Vagina (tissue), 2 donors: Measurements from ENCODE around the gene TAMALIN. TPM values are rescaled to one million over a fixed set of nuclear protein-coding genes. Genes with fewer than 3 reads are reported as not detected.

ENCODE experiments used
- DNase-seq, 2 donors: peaks; one replicate each; pipeline ENCODE4 v3.0.0-alpha.2; 2017; ENCODE audit errors: extremely low spot score in 2 of 2
- H3K27ac ChIP-seq: fragments of 200-600 bp; sonication (generic); one replicate; pipeline ENCODE4 v1.5.1; 2019
- H3K27me3 ChIP-seq: fragments of 200-600 bp; sonication (generic); one replicate; pipeline ENCODE4 v1.5.1; 2019
- H3K36me3 ChIP-seq, 2 donors: fragments of 200-600 bp; sonication (generic); one replicate each; pipeline ENCODE4 v1.5.1; 2017 to 2019
- H3K4me1 ChIP-seq: fragments of 200-600 bp; sonication (generic); one replicate; pipeline ENCODE4 v1.5.1; 2019
- H3K4me3 ChIP-seq, 2 donors: fragments of 200-600 bp; sonication (generic); 1 replicate in 1 of 2; 2 replicates in 1 of 2; pipeline ENCODE4 v1.5.1; 2016 to 2019
- H3K9me3 ChIP-seq: fragments of 200-600 bp; sonication (generic); one replicate; pipeline ENCODE4 v1.5.1; 2019
- POLR2A ChIP-seq, 2 donors: fragments of 450-650 bp; IDR thresholded peaks; one replicate each; pipeline ENCODE4 v1.6.1; 2017; ENCODE audit warnings: antibody characterized with exemption in 2 of 2, mild to moderate bottlenecking in 2 of 2, moderate library complexity in 2 of 2
- POLR2AphosphoS5 ChIP-seq, 2 donors: sonication (generic); formaldehyde crosslinking; IDR thresholded peaks; one replicate each; pipeline ENCODE4 v1.9.0; 2017; ENCODE audit warnings: antibody characterized with exemption in 2 of 2, mild to moderate bottlenecking in 2 of 2, low read depth in 1 of 2; ENCODE audit not compliant: insufficient read depth in 1 of 2
- intact Hi-C: fragments of 100-400 bp; cut with DNase I; formaldehyde crosslinking; loops from one replicate; pipeline ENCODE4 v1.15.1; 2023
- total RNA-seq: library from RNA; depleted of rRNA; stranded (reverse); fragments of >200 nt; gene quantifications from one replicate; pipeline ENCODE4 v1.2.3, GENCODE V29; 2016
- TF ChIP-seq, protein P1 (sequence below), 3 experiments: fragments of 450-650 bp in 2 of 3; fragments of 200-600 bp in 1 of 3; sonication (generic) in 1 of 3; IDR thresholded peaks; one replicate each; pipeline ENCODE4 v1.5.1; 2017 to 2019; ENCODE audit warnings: antibody characterized with exemption in 3 of 3, mild to moderate bottlenecking in 2 of 3, moderate library complexity in 2 of 3

TAMALIN gene
- total RNA-seq, 1 donor from 2014 or later = 47.1 TPM

DNA sequence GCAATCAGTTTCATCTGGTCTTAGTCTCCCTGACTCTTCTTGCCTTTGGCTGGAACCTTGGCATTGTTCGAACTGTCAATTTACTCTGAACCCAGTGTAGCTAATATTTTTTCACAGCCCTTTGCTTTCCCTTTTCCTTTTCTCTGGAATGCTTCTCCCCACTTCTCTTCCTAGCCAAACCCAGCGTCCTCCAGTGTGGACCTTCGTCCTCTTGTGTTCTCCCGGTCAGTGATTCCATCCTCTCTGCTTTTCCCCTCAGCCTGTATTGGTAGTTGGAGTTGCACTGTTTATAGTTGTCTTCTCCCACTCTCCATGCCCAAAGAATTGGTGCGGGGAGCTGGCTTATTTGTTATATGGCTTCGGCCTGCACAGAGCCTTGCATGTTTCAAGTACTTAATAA is 45.9 kb upstream of the TAMALIN start:
- H3K27ac ChIP-seq = no peak overlapping the region
- no peaks in the 10 kb centered on the region for H3K9me3 ChIP-seq
- peaks cover 54% of the 10 kb centered on the region for H3K4me1 ChIP-seq
- TF ChIP-seq POLR2A (IDR thresholded peaks at IDR 0.05) = no peak
- no peak for TF ChIP-seq POLR2AphosphoS5 (IDR thresholded peaks at IDR 0.05; ENCODE audit: insufficient read depth in 1 of 2, low read depth in 1 of 2)
- TF ChIP-seq, protein P1, sequence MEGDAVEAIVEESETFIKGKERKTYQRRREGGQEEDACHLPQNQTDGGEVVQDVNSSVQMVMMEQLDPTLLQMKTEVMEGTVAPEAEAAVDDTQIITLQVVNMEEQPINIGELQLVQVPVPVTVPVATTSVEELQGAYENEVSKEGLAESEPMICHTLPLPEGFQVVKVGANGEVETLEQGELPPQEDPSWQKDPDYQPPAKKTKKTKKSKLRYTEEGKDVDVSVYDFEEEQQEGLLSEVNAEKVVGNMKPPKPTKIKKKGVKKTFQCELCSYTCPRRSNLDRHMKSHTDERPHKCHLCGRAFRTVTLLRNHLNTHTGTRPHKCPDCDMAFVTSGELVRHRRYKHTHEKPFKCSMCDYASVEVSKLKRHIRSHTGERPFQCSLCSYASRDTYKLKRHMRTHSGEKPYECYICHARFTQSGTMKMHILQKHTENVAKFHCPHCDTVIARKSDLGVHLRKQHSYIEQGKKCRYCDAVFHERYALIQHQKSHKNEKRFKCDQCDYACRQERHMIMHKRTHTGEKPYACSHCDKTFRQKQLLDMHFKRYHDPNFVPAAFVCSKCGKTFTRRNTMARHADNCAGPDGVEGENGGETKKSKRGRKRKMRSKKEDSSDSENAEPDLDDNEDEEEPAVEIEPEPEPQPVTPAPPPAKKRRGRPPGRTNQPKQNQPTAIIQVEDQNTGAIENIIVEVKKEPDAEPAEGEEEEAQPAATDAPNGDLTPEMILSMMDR (IDR thresholded peaks at IDR 0.05) = no peak
- H3K4me3 ChIP-seq = no peak overlapping the region
- intact Hi-C loops = no loop called here
- no peaks in the 10 kb centered on the region for H3K36me3 ChIP-seq
- no peak for DNase-seq
- no peaks in the 10 kb centered on the region for H3K27me3 ChIP-seq

DNA sequence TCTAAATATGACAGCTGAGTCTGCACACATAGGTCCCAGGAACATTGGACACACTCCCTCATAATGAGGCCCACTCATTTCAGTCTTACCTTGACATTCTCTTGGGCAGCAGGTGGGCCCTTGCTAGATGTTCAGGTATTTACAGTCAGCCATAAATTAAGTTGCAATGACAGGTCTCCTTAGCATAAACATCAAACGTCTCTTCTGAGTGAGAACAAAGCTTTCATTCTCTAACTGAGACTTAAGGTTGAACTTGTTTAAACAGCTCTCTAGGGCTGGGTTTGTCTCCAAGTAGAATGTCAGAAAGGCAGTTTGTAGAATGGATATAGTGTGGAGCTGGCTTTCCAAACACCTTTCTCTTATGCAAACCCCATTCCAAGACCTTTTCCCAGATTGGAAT is 44.9 kb upstream of the TAMALIN start:
- H3K9me3 ChIP-seq = no peaks in the 10 kb centered on the region
- TF ChIP-seq POLR2A (IDR thresholded peaks at IDR 0.05) = no peak
- TF ChIP-seq, protein P1 (IDR thresholded peaks at IDR 0.05) = no peak
- no peak for TF ChIP-seq POLR2AphosphoS5 (IDR thresholded peaks at IDR 0.05; ENCODE audit: insufficient read depth in 1 of 2, low read depth in 1 of 2)
- no peaks in the 10 kb centered on the region for H3K36me3 ChIP-seq
- H3K4me1 ChIP-seq = peaks cover 51% of the 10 kb centered on the region
- DNase-seq = no peak
- no peak overlapping the region for H3K4me3 ChIP-seq
- intact Hi-C loops = no loop called here
- H3K27ac ChIP-seq = no peak overlapping the region
- no peaks in the 10 kb centered on the region for H3K27me3 ChIP-seq

DNA sequence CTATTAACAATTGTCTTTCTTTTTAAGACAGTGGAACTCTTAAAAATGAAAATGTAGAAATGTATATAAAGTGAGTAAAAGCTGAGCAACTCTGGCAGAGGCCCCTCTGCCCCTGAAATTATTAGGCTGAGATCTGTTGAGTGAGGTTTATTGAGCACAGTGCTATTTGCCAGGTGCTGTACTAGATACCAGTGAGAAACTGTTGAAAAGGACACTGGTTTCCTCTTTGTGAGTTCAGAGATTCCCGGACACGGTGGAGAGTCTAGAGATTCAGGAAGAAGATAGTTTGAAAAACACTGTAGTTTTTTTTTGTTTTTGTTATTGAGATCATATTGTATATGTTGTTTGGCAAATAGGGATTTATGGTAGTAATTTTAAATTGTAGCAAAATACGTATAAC is 44.0 kb upstream of the TAMALIN start:
- H3K27ac ChIP-seq = no peak overlapping the region
- H3K27me3 ChIP-seq = no peaks in the 10 kb centered on the region
- TF ChIP-seq POLR2AphosphoS5 (IDR thresholded peaks at IDR 0.05; ENCODE audit: insufficient read depth in 1 of 2, low read depth in 1 of 2) (no peak), POLR2A (IDR thresholded peaks at IDR 0.05) (no peak)
- TF ChIP-seq, protein P1 (IDR thresholded peaks at IDR 0.05) = no peak
- H3K4me1 ChIP-seq = peaks cover 46% of the 10 kb centered on the region
- H3K9me3 ChIP-seq = no peaks in the 10 kb centered on the region
- DNase-seq = no peak
- H3K36me3 ChIP-seq = no peaks in the 10 kb centered on the region
- intact Hi-C loops = no loop called here
- no peak overlapping the region for H3K4me3 ChIP-seq

DNA sequence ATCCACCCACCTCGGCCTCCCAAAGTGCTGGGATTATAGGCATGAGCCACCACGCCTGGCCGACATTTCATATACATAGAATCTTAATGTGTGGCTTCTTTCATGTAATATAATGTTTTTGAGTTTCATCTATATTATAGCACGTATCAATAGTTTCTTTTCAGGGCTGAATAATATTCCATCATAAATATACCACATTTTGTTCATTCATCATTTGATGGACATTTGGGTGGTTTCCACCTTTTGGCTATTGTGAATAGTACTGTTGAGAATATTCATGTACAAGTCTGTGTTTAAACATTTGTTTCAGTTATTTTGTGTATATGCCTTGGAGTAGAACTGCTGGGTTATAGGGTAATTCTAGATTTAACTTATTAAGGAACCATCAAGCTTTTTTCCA is 43.3 kb upstream of the TAMALIN start:
- Histone ChIP-seq H3K27ac (no peak overlapping the region), H3K9me3 (no peaks in the 10 kb centered on the region), H3K27me3 (no peaks in the 10 kb centered on the region), H3K4me3 (no peak overlapping the region), H3K4me1 (peaks cover 44% of the 10 kb centered on the region), H3K36me3 (no peaks in the 10 kb centered on the region)
- TF ChIP-seq, protein P1 (IDR thresholded peaks at IDR 0.05) = no peak
- no peak for TF ChIP-seq POLR2AphosphoS5 (IDR thresholded peaks at IDR 0.05; ENCODE audit: insufficient read depth in 1 of 2, low read depth in 1 of 2)
- no peak for TF ChIP-seq POLR2A (IDR thresholded peaks at IDR 0.05)
- no peak for DNase-seq
- intact Hi-C loops = no loop called here

DNA sequence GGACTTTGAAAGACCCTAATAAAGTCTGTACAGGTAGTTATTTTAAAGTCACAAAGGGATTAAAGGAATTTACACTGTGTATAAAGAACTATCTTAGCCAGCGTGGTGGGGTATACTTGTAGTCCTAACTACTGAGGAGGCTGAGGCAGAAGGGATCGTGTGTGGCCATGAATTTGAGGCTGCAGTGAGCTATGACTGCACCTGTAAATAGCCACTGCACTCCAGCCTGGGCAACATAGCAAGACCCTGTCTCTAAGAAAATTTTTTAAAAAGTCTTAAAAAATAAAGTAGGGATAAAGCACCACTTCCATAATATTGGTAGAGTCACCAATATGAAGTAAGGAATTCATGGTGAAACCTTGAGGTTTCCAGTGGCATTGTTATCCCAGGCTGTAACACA is 37.1 kb upstream of the TAMALIN start:
- no peaks in the 10 kb centered on the region for H3K36me3 ChIP-seq

More for the DNA sequence above, 37.1 kb upstream of the TAMALIN start:
- Histone ChIP-seq H3K27ac (no peak overlapping the region), H3K27me3 (no peaks in the 10 kb centered on the region), H3K9me3 (no peaks in the 10 kb centered on the region), H3K4me1 (peaks cover 53% of the 10 kb centered on the region), H3K4me3 (no peak overlapping the region)
- TF ChIP-seq POLR2AphosphoS5 (IDR thresholded peaks at IDR 0.05; ENCODE audit: insufficient read depth in 1 of 2, low read depth in 1 of 2) (no peak), POLR2A (IDR thresholded peaks at IDR 0.05) (no peak)
- TF ChIP-seq, protein P1 (IDR thresholded peaks at IDR 0.05) = no peak
- intact Hi-C loops = no loop called here
- no peak for DNase-seq
